HUES64 (cell line): ENCODE results near the gene HLF.

Experiments used
- H3K27ac ChIP-seq: 2 replicates; pipeline ENCODE4 v1.7.0; 2013; ENCODE audit warnings: low read depth, low read length, inconsistent platforms
- H3K27me3 ChIP-seq: 2 replicates; pipeline ENCODE4 v1.6.1; 2013; ENCODE audit warnings: mild to moderate bottlenecking, low read length; ENCODE audit not compliant: insufficient read depth
- H3K36me3 ChIP-seq: 2 replicates; pipeline ENCODE4 v1.6.1; 2013; ENCODE audit warnings: mild to moderate bottlenecking, low read length; ENCODE audit not compliant: insufficient read depth
- H3K4me1 ChIP-seq: 2 replicates; pipeline ENCODE4 v1.6.1; 2013; ENCODE audit warnings: mild to moderate bottlenecking, low read length, moderate library complexity; ENCODE audit not compliant: insufficient read depth
- H3K4me3 ChIP-seq: 2 replicates; pipeline ENCODE4 v1.5.1; 2013; ENCODE audit warnings: mild to moderate bottlenecking, low read length, moderate library complexity
- H3K9ac ChIP-seq: 2 replicates; pipeline ENCODE4 v1.6.1; 2013; ENCODE audit warnings: mild to moderate bottlenecking, low read depth, low read length
- H3K9me3 ChIP-seq: 2 replicates; pipeline ENCODE4 v1.6.1; 2013; ENCODE audit warnings: low read depth, low read length; ENCODE audit not compliant: insufficient read depth
- WGBS: fragments of 150-250, 120-280 bp; methylation state at CpG from one replicate; pipeline ENCODE4 v1.1.7; 2013; ENCODE audit warnings: missing lambda C conversion rate; 5-methylcytosine and 5-hydroxymethylcytosine counted together

Gene HLF

GRCh38 chr17:55285340-55286301, 20.9 kb downstream of the HLF start:
- 90% methylated on average over 11 of the region's 11 CpGs for WGBS
- H3K27me3 ChIP-seq: no peaks in the 10 kb centered on the region
- no peaks in the 10 kb centered on the region for H3K9me3 ChIP-seq
- H3K4me1 ChIP-seq: no peaks in the 10 kb centered on the region
- H3K27ac ChIP-seq: no peak overlapping the region
- H3K9ac ChIP-seq: no peak overlapping the region
- H3K36me3 ChIP-seq: no peaks in the 10 kb centered on the region
- no peak overlapping the region for H3K4me3 ChIP-seq

GRCh38 chr17:55286681-55287589, 22.2 kb downstream of the HLF start:
- Histone ChIP-seq H3K4me3 (no peak overlapping the region), H3K27ac (no peak overlapping the region), H3K9ac (no peak overlapping the region), H3K36me3 (no peaks in the 10 kb centered on the region), H3K4me1 (no peaks in the 10 kb centered on the region), H3K9me3 (no peaks in the 10 kb centered on the region), H3K27me3 (no peaks in the 10 kb centered on the region)
- 81% methylated on average over 3 of the region's 3 CpGs for whole genome bisulfite sequencing

GRCh38 chr17:55288356-55289105, 23.8 kb downstream of the HLF start:
- 96% methylated on average over 6 of the region's 7 CpGs for WGBS
- no peaks in the 10 kb centered on the region for H3K9me3 ChIP-seq
- H3K36me3 ChIP-seq: no peaks in the 10 kb centered on the region
- no peak overlapping the region for H3K27ac ChIP-seq
- H3K4me3 ChIP-seq: no peak overlapping the region
- no peaks in the 10 kb centered on the region for H3K4me1 ChIP-seq
- no peaks in the 10 kb centered on the region for H3K27me3 ChIP-seq
- H3K9ac ChIP-seq: no peak overlapping the region

- no peaks in the 10 kb centered on the region for H3K27me3 ChIP-seq
- H3K4me3 ChIP-seq: no peak overlapping the region
- no peaks in the 10 kb centered on the region for H3K9me3 ChIP-seq
- H3K4me1 ChIP-seq: no peaks in the 10 kb centered on the region
- WGBS: 92% methylated on average over 1 of the region's 1 CpG
- H3K9ac ChIP-seq: no peak overlapping the region
- no peak overlapping the region for H3K27ac ChIP-seq
- no peaks in the 10 kb centered on the region for H3K36me3 ChIP-seq
Observed at GRCh38 chr17:55289106-55289446, 24.3 kb downstream of the HLF start.

GRCh38 chr17:55289978-55290377, 25.2 kb downstream of the HLF start:
- Histone ChIP-seq H3K36me3 (no peaks in the 10 kb centered on the region), H3K27me3 (no peaks in the 10 kb centered on the region), H3K27ac (no peak overlapping the region), H3K4me3 (no peak overlapping the region), H3K9ac (no peak overlapping the region), H3K9me3 (no peaks in the 10 kb centered on the region), H3K4me1 (no peaks in the 10 kb centered on the region)
- 91% methylated on average over 4 of the region's 4 CpGs for WGBS

- no peak overlapping the region for H3K4me3 ChIP-seq
- no peaks in the 10 kb centered on the region for H3K36me3 ChIP-seq
- no peaks in the 10 kb centered on the region for H3K9me3 ChIP-seq
- no peaks in the 10 kb centered on the region for H3K4me1 ChIP-seq
- H3K27ac ChIP-seq: no peak overlapping the region
- WGBS: 93% methylated on average over 4 of the region's 5 CpGs
- no peaks in the 10 kb centered on the region for H3K27me3 ChIP-seq
- no peak overlapping the region for H3K9ac ChIP-seq
Observed at GRCh38 chr17:55290492-55291113, 25.8 kb downstream of the HLF start.

GRCh38 chr17:55291114-55291507, 26.4 kb downstream of the HLF start:
- 100% methylated on average over 1 of the region's 1 CpG for WGBS
- Histone ChIP-seq H3K27ac (no peak overlapping the region), H3K27me3 (no peaks in the 10 kb centered on the region), H3K4me3 (no peak overlapping the region), H3K9me3 (no peaks in the 10 kb centered on the region), H3K9ac (no peak overlapping the region), H3K36me3 (no peaks in the 10 kb centered on the region), H3K4me1 (no peaks in the 10 kb centered on the region)

GRCh38 chr17:55292094-55292493, 27.3 kb downstream of the HLF start:
- Histone ChIP-seq H3K4me3 (no peak overlapping the region), H3K9ac (no peak overlapping the region), H3K4me1 (no peaks in the 10 kb centered on the region), H3K27me3 (no peaks in the 10 kb centered on the region), H3K36me3 (no peaks in the 10 kb centered on the region), H3K27ac (no peak overlapping the region), H3K9me3 (no peaks in the 10 kb centered on the region)
- 90% methylated on average over 5 of the region's 5 CpGs for WGBS

GRCh38 chr17:55294042-55294751, 29.4 kb downstream of the HLF start:
- Histone ChIP-seq H3K27me3 (no peaks in the 10 kb centered on the region), H3K9ac (no peak overlapping the region), H3K36me3 (no peaks in the 10 kb centered on the region), H3K9me3 (no peaks in the 10 kb centered on the region), H3K27ac (no peak overlapping the region), H3K4me3 (no peak overlapping the region), H3K4me1 (no peaks in the 10 kb centered on the region)
- 93% methylated on average over 13 of the region's 13 CpGs for WGBS

GRCh38 chr17:55295411-55296170, 30.8 kb downstream of the HLF start:
- whole genome bisulfite sequencing: 78% methylated on average over 10 of the region's 10 CpGs

More at GRCh38 chr17:55295411-55296170, 30.8 kb downstream of the HLF start:
- Histone ChIP-seq H3K36me3 (no peaks in the 10 kb centered on the region), H3K9ac (no peak overlapping the region), H3K4me3 (no peak overlapping the region), H3K27me3 (no peaks in the 10 kb centered on the region), H3K9me3 (no peaks in the 10 kb centered on the region), H3K27ac (no peak overlapping the region), H3K4me1 (no peaks in the 10 kb centered on the region)
